ENCODE results near the gene TRIP10. TPM values are rescaled to one million over a fixed set of nuclear protein-coding genes. Genes with fewer than 3 reads are reported as not detected.
"Not testable (repeated sequence)": the region's sequence is repeated elsewhere in the genome, so short reads cannot be mapped to it uniquely, and the experiment has no call there.

TRIP10 gene
- total RNA-seq, 1 experiment from 2014 or later, result 31.0 TPM

DNA sequence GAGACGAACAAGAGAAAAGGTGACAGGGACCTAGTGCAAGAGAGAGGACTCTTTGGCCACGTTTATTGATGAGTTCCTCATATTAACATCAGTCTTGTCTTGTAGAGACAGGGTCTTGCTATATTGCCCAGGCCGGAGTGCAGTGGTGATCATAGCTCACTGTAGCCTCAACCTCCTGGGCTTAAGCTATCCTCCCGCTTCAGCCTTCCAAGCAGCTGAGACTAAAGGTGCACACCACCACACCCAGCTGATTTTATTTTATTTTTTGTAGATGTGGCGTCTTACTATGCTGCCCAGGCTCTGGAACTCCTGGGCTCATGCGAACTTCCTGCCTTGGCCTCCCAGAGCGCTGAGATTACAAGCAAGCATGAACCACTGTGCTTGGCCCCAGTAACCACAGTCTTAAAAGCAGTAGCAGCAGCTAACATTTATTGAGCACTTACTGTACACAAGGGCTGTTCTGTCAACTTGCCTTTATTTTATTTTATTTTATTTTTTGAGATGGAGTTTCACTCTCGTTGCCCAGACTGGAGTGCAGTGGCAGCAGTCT, 28.8 kb downstream of the TRIP10 start:
- no peak for DNase-seq (ENCODE audit: low read depth)

DNA sequence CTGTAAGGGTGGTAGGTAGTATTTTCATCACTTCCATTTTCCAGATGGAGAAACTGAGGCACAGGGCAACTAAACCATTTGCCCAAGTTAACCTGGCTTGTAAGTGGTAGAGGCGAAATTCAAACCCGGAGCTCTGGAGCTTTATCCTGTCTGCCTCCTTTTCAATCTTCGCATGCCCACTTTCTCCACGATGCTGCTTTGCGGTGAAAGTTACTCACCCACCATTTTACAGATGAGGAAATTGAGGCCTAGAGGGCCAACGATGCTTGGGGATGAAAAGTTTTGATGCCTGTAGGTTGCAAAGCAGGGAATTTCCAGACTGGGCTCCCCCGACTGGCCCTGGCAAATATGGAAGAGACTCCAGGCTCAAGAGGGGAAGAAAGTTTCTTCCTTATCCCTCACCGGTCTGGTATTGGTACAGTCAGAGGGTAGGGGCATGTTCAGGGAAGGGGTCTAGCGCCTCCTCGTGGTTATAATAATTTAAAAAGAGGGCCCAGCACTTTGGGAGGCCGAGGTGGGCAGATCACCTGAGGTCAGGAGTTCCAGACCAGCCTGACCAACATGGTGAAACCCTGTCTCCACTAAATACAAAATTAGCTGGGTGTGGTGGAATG, 29.6 kb downstream of the TRIP10 start:
- no peak for DNase-seq (ENCODE audit: low read depth)

DNA sequence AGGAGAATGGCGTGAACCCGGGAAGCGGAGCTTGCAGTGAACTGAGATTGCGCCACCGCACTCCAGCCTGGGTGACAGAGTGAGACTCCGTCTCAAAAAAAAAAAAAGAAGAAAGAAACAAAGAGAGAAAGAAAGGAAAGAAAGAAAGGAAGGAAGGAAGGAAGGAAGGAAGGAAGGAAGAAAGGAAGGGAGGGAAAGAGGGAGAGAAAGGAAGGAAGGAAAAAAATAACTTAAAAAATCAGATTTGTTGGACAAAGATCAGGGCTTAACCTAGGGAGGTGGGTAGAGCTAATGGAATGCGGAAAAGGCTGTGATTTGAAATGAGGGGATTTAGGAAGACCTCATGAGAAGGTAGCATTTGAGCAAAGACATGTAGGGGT, 32.2 kb downstream of the TRIP10 start:
- not testable (repeated sequence) for DNase-seq (ENCODE audit: low read depth)

DNA sequence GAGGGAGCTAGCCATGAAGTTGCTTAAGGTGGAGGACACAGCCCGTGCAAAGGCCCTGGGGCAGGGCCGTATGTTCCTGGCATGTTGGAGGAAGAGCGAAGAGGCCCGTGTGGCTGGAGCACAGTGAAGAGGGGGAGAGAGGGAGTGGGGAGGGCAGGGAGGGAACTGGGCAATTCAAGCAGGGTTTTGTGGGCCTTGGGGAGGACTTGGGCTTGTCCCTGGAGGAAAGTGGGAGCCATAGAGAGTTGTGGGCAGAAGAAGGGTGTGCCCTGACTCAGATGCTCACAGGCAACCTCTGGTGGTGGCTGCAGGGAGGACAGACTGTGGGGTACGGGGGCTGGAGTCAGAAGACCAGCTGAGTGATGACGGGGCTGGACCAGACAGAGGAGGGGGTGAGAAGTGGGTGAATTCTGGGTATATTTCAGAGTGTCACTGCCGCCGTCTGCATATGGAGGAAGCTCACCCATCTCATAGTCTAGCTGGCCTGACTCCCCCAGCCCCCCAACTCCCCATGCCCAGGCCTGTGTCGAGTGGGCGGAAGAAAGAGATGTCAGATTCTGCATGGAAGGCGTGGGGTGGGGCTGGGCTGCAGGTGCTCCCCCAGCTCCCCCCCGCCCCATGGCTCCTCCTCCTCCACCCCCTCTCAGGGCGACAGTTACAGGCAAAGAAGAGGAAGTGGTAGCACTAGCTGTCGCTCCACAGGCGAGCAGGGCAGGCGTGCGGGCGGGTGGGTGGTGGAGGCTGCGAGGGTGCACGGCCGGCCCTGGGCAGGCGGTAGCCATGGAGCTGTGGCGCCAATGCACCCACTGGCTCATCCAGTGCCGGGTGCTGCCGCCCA, 32.8 kb downstream of the TRIP10 start, which contains the start of gene VAV1:
Gene VAV1, plus strand, starts transcription at position 681 of the 838 bp plus-strand sequence. Its CDS starts 100 bp downstream, at position 781.
- DNase-seq (ENCODE audit: low read depth), result no peak

DNA sequence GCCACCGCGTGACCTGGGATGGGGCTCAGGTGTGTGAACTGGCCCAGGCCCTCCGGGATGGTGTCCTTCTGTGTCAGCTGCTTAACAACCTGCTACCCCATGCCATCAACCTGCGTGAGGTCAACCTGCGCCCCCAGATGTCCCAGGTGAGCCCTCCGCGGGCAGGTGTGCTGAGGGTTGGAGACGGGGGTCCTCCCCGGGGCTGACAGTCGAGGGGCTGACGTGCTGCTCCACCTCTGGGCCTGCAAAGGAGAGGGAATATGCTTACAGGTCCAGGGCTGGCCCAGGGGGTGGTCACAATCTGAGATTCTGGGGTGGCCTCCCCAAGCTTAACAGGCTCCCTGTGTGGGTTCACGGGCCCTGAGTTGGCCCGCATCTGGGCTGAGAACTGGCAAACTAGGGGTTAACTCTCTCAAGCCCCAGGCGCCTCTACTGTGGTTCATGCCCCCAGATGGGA, 33.4 kb downstream of the TRIP10 start:
- no peak for DNase-seq (ENCODE audit: low read depth)

DNA sequence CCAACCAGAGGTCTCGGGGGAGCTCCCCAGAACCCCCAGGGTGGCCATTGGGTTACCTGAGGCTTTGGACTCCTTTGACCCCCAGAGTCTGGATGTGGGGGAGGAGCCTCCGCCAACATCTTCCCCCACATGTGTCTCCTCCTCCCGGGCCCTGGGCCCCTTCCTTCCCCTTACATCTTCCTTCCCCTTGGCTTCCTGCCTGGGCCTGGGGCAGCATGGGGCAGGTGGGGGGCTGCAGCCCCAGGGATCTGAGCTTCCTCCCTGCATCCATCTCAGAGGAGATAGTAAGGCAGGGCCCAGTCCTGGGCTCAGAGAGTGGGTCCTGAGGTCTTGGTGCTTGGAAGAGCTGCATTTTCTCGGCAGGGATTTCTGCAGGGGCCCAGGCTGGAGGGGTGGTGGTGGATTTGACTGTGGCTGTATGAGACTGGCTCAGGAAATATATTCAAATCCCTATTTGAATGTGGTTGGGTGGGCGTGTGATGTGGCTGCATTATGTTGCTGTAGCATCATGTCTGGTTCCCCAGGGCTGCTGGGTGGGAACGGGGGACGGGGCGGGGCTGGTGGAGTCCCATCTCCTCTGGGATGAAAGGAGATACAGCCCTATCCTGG, 33.9 kb downstream of the TRIP10 start:
- DNase-seq (ENCODE audit: low read depth), result no peak

DNA sequence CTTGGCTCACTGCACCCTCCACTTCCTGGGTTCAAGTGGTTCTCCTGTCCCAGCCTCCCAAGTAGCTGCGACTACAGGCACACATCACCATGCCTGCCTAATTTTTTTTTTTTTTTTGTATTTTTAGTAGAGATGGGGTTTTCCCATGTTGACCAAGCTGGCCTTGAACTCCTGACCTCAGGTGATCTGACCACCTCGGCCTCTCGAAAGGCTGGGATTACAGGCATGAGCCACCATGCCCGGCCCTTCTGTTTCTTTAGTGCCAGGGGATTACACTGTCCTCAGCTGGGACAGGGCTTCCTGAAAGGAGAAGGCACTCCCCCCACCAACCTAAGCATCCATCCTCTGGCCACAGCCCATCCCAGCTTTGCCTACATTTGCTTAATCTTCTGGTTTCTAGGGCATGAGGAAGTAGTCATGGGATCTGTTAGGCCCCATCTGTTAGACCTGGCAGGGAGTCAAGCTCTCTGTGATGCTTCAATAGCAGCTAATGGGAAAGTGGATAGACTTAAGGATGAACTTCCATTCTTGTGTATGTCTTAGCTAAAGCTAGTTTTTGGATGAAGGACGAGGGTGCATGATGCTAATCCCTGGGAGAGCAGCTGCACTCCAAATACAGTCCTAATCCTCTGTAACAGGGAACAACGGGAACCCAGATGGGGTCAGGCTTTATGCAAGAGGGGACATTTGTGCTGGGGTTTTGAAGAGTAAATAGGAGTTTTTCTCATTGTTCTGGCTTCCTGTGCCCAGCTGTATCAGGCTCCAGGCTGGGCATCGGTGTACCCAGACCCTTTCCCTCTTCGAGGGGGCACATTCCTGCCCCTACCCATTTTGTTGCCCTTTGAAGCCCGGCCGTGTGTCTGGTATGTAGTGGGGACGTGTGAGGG, 35.6 kb downstream of the TRIP10 start:
- no peak for DNase-seq (ENCODE audit: low read depth)

DNA sequence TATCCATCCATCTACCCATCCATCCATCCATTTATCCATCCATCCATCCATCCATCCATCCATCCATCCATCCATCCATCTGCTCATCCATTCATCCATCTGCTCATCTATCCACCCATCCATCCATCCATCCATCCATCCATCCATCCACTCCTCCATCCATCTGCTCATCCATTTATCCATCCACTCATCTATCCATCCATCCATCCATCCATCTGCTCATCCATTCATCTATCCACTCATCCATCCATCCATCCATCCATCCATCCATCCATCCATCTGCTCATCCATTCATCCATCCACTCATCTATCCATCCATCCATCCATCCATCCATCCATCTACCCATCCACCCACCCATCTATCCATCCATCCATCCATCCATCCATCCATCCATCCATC, 36.6 kb downstream of the TRIP10 start:
- not testable (repeated sequence) for DNase-seq (ENCODE audit: low read depth)

DNA sequence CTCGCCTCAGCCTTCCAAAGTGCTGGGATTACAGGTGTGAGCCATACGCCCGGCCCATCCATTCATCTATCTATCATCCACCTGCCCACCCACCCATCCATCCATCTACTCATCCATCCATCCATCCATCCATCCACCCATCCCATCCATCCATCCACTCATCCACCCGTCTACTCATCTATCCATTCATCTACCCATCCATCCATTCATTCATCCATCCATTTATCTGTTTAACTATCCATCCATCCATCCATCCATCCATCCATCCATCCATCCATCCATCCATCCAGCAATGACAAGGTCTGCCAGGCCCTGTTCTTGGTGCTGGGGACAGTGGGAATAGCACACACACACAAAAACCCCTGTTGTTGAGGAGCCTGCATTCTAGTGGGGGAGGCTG, 37.5 kb downstream of the TRIP10 start:
- no peak for DNase-seq (ENCODE audit: low read depth)

DNA sequence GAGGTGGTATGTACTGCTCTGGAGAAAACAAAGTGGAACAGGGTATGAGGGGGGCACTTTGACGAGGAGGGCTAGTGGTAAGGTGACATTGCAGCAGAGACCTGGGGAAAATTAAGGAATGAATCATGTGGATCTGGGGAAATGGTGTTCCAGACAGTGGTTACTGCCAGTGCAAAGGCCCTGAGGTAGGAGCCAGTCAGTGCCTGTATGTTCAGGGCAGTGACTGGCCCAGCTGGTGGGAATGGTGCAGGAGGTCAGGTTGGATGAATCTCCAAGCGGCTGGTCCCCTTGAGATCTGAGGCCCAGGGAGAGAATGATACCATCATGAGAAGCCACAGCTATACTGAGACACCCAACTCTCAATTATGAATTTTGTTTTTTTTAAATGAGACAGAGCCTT, 38.0 kb downstream of the TRIP10 start:
- DNase-seq (ENCODE audit: low read depth), result no peak

DNA sequence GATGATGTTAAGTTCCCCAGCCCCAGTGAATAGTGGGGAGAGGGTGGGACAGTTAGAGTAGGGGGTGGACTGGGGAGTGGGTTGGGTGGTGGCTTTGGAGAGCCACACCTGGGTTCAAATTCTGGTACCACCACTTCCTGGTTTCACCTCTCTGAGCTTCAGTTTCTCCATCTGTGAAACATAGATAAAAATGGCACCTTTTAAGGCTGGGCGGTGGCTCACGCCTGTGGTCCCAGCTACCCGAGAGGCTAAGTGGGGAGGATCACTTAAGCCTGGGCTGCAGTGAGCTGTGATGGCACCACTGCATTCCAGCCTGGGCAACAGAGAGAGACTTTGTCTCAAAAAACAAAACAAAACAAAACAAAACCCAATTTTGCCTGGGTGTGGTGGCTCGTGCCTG, 38.9 kb downstream of the TRIP10 start:
- no peak for DNase-seq (ENCODE audit: low read depth)

DNA sequence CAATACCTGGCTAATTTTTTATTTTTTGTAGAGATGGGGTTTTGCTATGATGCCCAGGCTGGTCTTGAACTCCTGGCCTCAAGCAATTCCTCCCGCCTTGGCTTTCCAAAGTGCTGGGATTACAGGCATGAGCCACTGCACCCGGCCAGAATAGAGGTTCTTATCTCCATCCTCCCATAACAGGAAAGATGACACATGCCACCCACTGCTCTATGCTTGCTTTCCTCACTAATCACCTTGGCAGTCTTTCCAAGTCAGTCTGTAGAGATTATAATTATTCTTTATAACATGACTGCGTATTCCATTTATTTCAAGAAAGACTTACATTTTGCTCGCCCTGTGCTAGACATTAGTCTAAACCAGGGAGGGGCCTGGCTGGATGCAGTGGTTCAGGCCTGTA, 39.7 kb downstream of the TRIP10 start:
- DNase-seq (ENCODE audit: low read depth), result no peak

DNA sequence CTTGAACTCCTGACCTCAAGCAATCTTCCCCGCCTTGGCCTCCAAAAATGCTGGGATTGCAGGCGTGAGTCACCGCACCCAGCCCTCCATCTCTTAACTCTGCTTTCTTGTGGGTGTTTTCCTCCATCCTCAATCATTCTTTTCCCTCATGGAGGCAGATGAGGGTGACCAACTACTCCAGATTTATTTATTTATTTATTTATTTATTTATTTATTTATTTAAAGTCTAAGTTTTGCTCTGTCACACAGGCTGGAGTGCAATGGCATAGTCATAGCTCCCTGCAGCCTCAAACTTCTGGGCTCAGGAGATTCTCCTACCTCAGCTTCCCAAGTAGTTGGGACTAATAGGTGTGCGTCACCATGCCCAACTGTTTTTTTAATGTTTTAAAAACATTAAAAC, 47.9 kb downstream of the TRIP10 start:
- DNase-seq (ENCODE audit: low read depth), result no peak

DNA sequence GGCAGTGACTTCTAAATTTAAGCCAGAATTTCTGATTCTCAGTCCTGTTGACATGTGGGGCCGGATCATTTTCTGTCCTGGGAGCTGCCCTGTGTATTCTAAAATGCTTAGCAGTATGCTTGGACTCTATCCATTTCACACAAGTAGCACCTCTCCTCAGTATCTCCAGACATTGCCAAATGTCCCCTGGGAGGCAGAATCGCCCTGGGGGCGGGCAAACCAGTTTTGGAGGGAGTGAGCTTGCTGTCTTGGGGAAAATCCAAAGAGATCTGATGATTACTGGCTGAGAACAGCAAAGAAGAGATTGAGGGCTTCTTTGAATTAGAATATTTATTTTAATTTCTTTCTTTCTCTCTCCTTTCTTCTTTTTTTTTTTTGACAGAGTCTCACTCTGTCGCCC, 49.4 kb downstream of the TRIP10 start:
- DNase-seq (ENCODE audit: low read depth), result no peak

DNA sequence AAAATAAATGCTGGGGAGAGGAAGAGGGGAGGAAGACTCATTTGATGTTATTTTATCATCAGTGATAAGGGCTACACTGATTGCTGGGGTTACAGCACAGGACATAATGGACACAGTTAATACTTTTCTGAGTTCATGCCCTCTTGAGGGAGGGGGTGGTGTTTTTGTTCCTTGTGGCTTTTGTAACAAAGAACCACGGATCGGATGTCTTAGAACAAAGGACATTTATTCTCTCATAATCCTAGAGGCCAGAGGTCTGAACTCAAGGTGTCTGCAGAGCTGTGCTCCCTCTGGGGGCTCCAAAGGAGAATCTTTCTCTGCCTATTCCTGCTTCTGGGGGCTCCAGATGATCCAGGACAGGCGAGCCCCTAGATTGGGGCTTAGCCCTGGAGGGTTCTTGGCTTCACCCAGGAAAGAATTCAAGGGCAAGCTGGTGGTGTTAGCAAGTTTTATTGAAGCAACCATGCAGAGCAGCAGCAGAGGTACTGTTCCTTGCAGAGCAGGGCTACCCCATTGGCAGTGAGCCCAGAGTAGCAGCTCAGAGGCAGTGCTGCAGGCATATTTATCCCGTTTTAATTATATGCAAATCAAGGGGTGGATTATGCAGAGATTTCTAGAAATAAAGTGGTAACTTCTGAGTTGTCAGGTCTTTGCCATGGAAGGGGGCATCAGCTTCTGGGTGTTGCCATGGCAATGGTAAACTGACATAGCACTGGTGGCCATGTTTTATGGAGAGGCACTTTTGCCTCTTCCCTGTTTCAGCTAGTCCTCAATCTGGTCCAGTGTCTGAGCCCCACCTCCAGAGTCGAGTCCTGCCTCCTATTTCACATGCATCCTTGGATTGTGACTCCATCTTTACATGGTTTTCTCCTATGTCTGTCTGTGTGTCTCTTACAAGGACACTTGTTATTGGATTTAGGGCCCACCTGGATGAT, 51.0 kb downstream of the TRIP10 start:
- DNase-seq (ENCODE audit: low read depth), result no peak

DNA sequence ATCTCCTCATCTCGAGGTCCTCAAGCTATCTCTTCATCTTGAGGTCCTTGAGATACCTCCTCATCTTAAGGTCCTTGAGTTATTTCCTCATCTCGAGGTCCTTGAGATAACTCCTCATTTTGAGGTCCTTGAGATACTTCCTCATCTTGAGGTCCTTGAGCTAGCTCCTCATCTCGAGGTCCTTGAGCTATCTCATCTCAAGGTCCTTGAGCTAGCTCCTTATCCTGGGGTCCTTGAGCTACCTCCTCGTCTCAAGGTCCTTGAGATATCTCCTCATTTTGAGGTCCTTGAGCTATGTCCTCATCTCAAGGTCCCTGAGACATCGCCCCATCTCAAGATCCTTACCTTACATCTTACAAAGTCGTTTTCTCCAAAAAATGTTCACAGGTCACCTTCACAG, 51.8 kb downstream of the TRIP10 start:
- no peak for DNase-seq (ENCODE audit: low read depth)

DNA sequence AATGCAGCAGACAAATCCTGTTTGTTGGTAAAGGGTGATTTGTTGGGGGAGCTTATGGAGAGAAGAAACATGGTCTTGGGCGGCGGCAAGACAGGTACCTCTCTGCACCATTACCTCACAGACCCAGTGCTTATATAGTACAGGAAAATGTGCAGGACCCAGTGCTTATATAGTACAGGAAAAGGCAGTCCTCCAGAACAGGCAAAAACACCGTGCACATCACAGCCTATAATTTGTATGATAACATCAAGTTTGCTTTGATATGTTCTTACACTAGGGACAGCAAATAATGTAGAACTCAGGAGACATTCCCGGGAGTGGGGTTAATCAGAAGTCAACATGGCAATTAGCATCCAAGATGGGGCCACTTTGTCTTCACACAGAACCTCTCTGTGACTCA, 53.9 kb downstream of the TRIP10 start:
- DNase-seq (ENCODE audit: low read depth), result no peak

DNA sequence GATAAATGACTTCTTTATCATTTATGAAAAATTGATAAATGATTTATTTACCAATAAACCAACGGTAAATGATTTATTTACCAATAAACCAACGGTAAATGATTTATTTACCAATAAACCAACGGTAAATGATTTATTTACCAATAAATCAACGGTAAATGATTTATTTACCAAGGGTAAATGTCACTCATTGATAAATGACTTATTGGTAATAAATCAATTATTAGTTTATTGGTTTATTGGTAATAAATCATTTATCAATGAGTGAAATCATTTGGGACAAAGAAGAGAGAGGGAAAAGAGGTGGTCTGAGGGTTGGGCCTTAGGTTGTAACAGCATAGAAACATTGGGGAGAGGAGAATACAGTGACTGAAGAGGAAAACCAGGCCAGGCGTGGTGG, 54.5 kb downstream of the TRIP10 start:
- no peak for DNase-seq (ENCODE audit: low read depth)

DNA sequence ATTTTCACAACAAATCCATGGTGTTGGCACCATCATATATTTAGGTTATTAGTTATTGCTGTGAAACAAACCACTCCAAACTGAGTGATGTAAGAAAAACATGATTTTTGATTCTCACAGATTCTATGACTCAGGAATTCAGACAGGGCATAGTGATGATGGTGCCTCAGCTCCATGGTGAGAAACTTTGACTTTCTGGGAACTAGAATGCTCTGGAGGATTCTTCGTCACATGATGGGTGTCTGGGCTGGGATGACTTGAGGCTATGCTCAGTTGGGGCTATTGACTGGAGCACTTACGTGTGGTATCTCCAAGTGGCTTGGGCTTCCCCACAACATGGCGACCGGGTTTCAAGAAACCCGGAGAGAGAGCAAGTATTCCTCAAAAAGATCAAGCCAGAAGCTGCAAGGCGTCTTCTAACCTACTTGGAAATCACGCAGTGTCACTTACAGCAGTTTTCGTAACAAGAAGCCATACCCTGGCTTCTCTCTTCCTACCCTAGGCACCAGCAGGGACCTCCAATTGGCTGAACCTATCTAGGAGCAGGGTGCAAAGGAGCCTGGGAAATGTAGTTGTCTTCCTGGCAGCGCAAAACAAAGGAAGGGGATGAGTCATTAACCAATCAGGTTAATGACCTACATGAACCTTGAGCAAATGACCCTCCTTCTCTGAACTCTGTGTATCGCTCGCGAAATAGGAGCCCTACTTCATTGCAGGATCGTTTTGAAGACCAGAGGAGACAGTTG, 55.4 kb downstream of the TRIP10 start:
- no peak for DNase-seq (ENCODE audit: low read depth)

DNA sequence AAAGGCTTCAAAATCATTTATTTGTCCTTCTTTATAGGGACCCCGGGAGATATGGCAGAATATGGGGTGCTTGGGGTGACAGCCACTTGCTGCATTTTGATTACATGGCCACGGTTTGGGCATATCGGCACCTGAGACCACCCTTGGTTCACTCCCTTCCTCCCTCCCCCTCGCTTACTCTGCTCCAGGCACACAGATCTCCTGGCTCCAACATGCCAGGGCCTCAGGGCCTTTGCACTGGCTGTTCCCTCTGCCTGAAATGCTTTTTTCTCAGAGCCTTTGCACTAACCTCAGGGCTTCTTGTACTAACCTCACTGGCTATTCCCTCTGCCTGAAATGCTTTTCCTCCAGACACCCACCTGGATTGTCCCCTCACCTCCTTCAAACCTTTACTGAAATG, 56.8 kb downstream of the TRIP10 start:
- no peak for DNase-seq (ENCODE audit: low read depth)

Data from RPMI7951 (cell line).